GM21381 (cell line): ENCODE data around the gene ETV2.
A peak's percentile ranks its signal among the peaks of the same experiment; 100 is the strongest.
"Not testable (repeated sequence)": the region's sequence is repeated elsewhere in the genome, so short reads cannot be mapped to it uniquely, and the experiment has no call there.

ENCODE experiments used
- ATAC-seq: cut with Tn5 transposase; IDR thresholded peaks from one replicate; pipeline ENCODE4 v1.9.1; 2021; ENCODE audit warnings: mild to moderate bottlenecking, moderate library complexity; ENCODE audit not compliant: unreplicated experiment

ETV2 gene

DNA sequence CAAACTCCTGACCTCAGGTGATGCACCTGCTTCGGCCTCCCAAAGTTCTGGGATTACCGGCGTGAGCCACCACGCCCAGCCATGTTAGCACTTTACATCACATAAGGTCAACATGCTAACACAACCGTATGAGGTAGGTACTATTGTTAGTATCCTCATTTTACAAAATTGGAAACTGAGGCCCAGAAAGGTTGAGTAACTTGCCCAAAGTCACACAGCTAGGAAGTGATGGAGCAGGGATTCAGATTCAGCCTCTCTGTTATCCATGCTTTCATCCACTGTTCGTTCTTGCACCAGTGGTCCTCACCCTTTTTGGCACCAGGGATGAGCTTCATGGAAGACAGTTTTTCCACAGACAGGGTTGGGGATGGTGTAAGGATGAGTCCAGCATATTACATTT lies 15.2 kb downstream of the ETV2 start:
- ATAC-seq = no peak

DNA sequence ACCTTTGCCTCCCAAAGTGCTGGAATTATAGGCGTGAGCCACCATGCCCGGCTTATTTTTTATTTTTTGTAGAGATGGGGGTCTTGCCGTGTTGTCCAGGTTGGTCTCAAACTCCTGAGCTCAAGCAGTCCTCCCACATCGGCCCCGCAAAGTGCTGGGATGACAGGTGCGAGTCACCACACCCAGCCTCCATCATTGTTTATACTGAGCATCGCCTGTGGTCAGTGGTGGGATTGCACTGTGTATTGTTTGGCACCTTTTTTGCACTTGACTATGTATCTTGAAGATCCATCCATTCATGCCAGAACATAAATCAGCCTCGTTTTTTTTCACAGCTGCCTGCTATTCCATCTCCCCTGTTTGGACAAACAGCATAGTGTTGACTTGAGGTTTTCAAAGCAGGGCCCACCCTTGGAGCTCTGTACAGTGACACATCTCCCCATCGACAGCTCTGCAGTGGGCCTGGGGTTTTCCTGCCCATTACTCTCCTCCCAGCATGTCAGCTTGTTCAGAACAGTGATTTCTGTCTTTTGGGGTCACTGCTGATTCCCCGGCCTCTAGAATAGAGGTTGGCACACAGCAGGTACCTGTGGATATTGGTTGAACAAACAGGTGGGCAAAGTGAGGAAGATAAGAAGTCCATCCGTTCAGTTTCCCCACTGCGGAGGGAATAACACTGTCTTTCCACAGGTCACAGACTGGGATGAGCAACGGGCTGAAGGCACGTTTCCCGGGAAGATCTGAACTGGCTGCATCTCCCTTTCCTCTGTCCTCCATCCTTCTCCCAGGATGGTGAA lies 16.6 kb downstream of the ETV2 start:
- ATAC-seq = no peak

DNA sequence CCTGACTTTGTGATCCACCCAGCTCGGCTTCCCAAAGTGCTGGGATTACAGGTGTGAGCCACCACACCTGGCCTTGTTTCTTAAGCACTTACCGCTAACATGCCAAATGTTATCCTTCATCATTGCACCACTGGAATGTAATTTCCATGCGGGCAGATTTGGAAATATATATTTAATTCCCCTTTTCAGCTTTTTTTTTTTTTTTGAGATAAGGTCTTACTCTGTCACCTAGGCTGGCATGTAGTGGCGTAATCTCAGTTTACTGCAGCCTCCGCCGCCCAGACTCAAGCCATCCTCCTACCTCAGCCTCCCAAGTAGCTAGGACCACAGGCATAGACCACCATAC lies 20.4 kb downstream of the ETV2 start:
- no peak for ATAC-seq

DNA sequence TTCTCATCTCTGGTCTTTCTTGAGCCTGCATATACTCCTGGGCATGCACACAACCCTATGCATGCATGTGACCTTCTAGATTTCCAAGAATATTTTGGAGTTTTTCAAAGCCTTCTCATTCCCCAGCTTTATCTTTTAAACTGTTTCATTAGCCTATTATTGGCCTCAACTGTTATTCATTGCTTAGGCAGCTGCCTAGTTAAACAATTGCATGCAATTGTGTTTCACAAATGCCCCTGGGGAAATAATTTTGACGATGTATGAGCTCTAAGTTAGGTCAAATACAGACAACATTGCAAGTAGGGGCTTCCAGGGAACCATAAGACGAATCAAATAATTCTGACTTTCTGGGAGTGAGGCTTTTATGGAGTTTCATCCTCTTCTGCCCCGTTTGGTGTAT lies 22.4 kb downstream of the ETV2 start:
- ATAC-seq = no peak

DNA sequence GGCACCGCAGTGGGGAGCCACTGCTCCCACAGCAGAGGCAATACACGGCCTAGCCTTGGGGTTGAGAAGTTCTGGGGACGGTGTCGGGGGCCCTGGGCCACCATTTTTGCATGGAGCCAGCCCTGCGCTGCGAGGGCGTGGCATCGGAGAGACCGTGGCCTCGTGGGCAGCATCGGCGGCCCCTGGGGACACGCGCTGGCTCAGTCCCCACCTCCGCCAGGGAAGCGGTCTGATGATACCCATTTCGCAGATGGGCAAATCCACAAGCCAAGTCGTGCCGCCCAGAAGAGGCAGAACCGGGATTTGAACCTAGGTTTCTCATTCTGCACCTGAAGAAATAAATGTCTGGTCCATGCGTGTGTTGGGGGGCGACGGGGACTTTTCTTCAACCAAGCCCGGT lies 23.6 kb downstream of the ETV2 start:
- ATAC-seq = no peak

DNA sequence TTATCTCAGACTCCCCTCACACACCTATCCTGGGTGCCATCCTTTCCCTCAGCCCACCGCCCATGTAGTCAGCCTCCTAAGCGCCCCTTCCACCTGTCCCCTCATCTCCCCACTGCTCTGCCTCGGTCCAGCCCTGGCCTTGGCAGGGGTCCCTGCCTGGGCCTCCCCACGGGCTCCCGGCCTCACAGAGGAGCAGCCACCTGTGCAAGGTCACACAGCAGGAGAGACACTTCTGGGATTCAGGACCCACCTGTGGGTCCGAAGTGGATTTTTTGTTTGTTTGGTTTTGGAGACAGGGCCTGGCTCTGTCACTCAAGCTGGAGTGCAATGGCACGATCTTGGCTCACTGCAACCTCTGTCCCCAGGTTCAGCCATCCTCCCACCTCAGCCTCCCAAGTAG lies 24.1 kb downstream of the ETV2 start:
- ATAC-seq = no peak

DNA sequence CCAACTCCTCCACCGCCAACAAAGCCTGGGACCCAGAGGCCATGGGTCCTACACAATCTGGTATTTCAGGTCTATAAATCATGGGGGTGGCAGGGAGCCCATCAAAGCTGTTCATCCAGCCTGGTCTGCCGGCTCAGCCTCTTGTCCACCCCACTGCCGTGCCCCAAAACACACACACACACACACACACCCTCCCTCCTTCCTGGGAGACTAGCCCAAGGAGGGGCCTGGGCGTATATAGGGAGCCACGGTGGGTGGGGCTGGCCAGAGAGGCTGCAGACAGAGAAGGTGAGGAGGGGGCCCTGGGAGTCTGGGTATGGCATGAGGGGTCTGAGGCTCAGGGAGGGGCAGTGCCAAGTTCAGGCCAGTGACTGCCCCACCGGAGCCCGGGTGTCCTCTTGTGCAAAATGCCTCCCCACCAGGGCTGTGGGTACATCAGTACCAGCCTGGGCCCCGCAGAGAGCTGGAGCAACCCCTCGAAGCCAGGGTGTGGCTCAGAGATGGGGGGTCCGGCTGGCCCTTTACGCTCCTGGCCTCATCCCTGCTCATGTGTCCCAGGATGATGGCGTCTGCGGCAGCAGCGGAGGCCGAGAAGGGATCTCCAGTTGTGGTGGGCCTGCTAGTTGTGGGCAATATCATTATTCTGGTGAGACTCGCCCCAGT lies 24.8 kb downstream of the ETV2 start, which contains the start of gene UPK1A:
Gene UPK1A (plus strand): TSS at position 267 of the 663 bp plus-strand sequence. CDS start 296 bp downstream, at position 563.
- ATAC-seq = no peak

DNA sequence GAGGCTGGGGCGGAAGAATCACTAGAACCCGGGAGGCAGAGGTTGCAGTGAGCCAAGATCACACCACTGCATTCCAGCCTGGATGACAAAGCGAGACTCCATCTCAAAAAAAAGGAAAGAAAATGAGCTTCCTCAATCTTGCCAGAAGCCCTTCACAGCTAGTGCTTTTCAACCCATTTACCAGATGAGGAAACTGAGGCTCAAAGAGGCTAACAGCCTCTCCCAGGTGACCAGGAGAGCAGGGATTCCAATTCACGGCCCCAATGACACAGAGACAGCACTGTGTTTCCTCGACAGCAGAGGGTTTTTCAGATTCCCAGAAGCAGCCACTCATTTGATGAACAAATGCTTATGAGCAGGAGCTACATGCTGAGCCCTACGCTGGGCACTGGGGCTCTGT lies 28.0 kb downstream of the ETV2 start:
- ATAC-seq = no peak

DNA sequence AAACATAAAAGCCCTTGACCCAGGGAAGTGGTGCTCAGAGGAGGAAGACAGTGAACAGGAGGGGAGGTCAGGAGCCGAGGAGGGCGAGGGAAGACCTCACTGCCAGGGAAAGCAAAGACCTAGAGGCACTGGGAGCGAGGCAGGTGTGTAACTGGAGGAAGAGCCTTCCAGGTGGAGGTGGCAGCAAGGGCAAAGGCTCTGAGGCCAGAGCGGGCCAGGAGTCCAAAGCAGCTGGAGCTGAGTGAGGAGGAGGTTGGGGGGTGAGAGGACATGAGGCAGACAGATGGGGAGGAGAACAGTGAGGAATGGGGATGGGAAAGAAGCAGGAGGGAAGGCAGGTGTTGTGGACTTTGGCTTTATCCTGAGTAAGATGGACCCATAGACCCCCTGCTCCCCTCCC lies 28.4 kb downstream of the ETV2 start:
- no peak for ATAC-seq

DNA sequence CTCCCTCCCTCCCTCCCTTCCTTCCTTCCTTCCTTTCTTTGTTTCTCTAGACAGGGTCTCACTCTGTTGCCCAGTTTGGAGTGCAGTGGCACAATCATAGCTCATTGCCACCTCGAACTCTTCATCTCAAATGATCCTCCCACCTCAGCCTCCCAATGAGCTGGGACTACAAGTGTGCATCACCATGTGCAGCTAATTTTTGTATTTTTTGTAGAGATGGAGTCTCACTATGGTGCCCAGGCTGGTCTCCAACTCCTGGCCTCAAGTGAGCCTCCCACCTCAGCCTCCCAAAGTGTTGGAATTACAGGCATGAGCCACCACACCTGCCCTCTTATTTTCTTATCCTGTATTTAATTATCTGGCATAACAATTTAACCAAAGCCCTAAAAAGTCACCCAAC lies 29.1 kb downstream of the ETV2 start:
- ATAC-seq = no peak

DNA sequence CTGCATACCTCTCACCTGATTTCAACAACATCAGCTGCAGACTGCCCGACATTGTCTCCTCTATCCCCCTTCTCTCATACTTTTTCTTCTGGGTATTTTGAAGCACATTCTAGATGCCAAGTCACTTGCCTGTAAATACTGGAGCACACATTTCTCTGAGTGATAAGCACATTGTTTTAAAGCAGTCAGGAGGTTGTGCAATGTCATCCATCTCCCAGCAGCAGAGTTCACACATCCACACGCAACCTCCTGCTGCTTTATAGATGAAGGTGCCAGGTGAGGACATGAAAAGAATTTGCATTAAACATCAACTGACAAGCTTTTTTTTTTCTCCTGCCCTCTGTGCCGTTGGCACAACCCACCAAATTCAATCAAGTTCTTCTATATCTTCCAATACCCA lies 30.3 kb downstream of the ETV2 start:
- no peak for ATAC-seq

DNA sequence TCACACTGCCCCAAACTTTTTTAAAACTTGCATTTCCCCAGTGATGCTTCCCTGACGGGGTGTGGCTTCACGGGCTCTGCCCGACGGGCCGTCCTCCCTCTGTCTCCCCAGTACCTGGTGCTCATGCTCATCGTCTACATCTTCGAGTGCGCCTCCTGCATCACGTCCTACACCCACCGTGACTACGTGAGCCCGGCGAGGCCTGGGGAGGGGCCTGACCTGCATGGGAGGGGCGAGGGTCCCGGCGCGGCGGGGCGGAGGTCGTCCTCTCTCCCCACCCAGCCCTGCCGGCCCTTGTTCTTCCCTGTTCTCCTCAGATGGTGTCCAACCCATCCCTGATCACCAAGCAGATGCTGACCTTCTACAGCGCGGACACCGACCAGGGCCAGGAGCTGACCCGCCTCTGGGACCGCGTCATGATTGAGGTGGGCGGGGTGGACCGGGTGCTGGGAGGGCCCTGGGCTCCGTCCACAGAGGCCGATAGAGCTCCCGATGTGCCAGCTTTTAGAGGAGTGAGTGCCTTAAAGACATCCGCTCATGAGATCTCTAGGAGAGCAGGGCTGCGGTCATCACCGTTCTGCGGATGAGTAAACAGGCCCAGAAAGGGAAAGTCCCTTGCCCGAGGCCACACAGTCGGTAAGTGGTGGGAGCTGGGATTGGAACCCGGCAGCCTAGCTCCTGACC lies 31.7 kb downstream of the ETV2 start:
- ATAC-seq = no peak

DNA sequence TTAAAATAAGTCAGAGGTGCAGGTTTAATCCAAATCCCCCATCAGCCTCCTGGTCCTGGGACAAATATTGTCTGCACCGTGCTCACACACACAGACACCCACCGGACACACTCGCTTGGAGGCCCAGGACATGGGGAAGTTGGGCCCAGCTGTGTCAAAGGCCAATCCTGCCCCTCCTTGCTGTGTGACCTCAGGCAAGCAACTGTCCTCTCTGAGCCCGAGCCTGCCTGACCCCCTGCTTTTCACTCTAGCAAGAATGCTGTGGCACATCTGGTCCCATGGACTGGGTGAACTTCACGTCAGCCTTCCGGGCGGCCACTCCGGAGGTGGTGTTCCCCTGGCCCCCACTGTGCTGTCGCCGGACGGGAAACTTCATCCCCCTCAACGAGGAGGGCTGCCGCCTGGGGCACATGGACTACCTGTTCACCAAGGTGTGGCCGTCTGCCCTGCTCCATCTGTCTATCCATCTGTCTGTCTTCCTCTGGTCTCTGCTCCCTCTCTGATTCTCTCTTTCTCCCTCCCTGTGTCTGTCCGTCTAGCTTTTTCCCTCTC lies 34.1 kb downstream of the ETV2 start:
- ATAC-seq = no peak

DNA sequence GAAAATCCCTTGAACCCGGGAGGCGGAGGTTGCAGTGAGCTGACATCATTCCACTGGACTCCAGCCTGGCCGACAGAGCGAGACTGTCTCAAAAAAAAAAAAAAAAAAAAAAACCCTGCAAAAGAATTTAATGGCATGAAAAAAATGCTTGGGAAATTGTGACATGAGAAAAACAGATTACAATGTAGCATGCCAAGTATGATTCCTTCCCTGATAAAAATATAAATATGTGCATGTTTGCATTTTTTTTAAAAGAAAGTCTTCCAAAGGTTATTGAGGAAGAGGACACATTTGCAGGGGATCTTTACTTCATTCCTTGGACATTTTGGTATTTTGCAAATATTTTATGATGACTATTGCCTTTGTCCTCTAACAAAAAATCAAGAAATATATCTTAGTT lies 48.3 kb downstream of the ETV2 start:
- ATAC-seq = no peak

DNA sequence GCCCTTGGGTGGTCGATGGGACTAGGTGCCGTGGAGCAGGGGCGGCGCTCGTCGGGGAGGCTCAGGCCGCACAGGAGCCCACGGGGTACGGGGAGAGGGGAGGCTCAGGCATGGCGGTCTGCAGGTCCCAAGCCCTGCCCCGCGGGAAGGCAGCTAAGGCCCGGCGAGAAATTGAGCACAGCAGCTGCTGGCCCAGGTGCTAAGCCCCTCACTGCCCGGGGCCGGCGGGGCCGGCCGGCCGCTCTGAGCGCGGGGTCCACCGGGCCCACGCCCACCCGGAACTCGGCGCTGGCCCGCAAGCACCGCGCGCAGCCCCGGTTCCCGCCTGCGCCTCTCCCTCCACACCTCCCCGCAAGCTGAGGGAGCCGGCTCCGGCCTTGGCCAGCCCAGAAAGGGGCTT lies 49.6 kb downstream of the ETV2 start:
- not testable (repeated sequence) for ATAC-seq

DNA sequence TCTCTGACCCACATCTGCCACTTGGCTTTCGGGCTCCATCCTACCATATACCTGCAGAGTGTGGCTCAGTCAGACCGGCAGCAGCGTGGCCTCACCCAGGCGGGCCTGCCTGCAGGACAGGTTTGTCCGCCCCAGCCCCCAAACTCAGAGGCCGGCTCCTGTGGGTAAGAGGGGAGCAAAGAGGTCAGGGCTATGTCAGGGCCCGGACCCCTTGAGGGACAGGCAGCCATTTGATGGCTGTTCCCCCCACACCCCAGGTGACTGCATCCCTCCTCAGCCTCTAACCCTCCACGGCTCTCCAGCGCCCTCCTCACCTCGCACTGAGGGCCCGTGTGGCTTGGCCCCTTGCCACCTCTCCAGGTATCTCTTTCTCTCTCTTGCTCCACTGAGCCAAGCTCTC lies 50.5 kb downstream of the ETV2 start:
- no peak for ATAC-seq

DNA sequence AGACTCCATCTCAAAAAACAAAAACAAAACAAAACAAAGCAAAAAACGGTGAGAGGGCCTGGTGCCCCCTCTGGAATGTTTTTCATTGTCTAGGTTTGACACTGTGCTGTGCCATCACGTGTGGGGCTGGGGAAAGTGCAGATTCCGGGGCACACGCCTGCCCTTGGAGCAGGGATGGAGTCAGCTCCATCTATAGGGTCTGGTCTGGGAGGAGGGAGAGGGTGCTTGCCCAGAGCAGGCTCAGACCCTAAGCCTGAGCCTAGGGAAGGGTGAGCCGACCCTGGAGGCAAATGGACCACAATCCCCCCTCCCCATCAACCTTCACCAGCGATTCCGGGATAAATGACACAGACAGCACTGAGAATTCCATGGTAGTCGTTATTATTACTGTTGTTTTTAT lies 51.9 kb downstream of the ETV2 start:
- ATAC-seq = peak; percentile 11

DNA sequence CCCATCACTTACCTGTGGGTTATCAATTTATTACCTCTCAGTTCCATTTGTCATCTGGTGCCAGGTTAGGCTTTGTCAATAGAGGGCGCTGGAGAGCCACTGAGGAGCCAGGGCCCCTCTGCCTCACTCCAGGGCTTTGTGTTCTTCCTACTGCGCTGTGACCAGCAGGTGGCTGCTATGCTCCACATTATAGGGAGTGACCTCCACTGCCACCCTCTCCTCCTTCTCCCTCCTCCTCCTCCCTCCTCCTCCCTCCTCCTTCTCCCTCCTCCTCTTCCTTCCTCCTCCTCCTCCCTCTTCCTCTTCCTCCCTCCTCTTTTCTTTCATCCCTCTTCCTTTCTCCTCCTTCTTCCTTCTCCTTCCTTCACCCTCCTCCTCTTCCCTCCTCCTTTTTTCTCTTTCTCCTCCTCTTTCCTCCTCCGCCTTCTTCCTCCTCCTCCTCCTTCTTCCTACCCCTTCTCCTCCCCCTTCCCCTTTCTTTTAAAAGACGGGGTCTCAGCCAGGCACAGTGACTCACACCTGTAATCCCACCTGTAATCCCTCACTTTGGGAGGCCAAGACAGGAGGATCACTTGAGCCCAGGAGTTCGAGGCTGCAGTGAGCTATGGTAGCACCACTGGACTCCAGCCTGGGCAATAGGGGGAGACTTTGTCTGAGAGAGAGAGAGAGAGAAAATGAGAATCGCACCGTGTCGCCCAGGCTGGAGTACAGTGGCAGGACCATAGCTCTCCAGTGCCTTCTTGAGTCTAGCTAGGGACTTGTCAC lies 52.5 kb downstream of the ETV2 start:
- ATAC-seq = peak; percentile 71
